Stimulated activated memory B cell treated with anti-CD40 and anti-IgM and Interleukin-4, amounts not matched to agents 10 μg/mL and 1 μg/mL and 100 μg/mL, for 72 hours (primary cell): ENCODE data around the gene BABAM2.
"Not testable (repeated sequence)": the region's sequence is repeated elsewhere in the genome, so short reads cannot be mapped to it uniquely, and the experiment has no call there.

Source experiments
- ATAC-seq: fragments of 150-1000 bp; cut with Tn5 transposase; 2 replicates; pipeline ENCODE4 v1.10.0; 2021
- H3K27ac Mint-ChIP-seq: one replicate; pipeline ENCODE4 v1.8.0; 2022; ENCODE audit warnings: mild to moderate bottlenecking, mixed read lengths
- H3K27me3 Mint-ChIP-seq: one replicate; pipeline ENCODE4 v1.8.0; 2022; ENCODE audit warnings: mixed read lengths
- H3K36me3 Mint-ChIP-seq: one replicate; pipeline ENCODE4 v1.8.0; 2022; ENCODE audit warnings: mixed read lengths
- H3K4me1 Mint-ChIP-seq: one replicate; pipeline ENCODE4 v1.8.0; 2022; ENCODE audit warnings: mixed read lengths
- H3K4me3 Mint-ChIP-seq: one replicate; pipeline ENCODE4 v1.8.0; 2022; ENCODE audit warnings: mild to moderate bottlenecking, moderate library complexity, mixed read lengths
- H3K9me3 Mint-ChIP-seq: one replicate; pipeline ENCODE4 v1.8.0; 2022; ENCODE audit warnings: mixed read lengths

Gene BABAM2

GRCh38 chr2:27890146-27890923 lies at the start of gene BABAM2, which contains the start of gene RBKS:
TSS of gene BABAM2 (plus strand) at chr2:27890729. CDS start at chr2:27894557, 3,828 bp downstream.
TSS of gene RBKS (minus strand) at chr2:27890387. CDS start at chr2:27890345, 42 bp downstream.
- peak; percentile 92 for ATAC-seq
- H3K4me1 Mint-ChIP-seq: peaks cover 75% of the 10 kb centered on the region
- H3K27ac Mint-ChIP-seq: peak within 1 kb of the TSS; percentile 98
- no peaks in the 10 kb centered on the region for H3K27me3 Mint-ChIP-seq
- peaks cover 17% of the 10 kb centered on the region for H3K36me3 Mint-ChIP-seq
- no peaks in the 10 kb centered on the region for H3K9me3 Mint-ChIP-seq
- peak within 1 kb of the TSS; percentile 93 for H3K4me3 Mint-ChIP-seq

GRCh38 chr2:27842894-27843293 lies 47.6 kb upstream of the BABAM2 start:
- Mint-ChIP-seq H3K9me3 (no peaks in the 10 kb centered on the region), H3K4me1 (no peaks in the 10 kb centered on the region), H3K27ac (no peak overlapping the region), H3K36me3 (peaks cover 5% of the 10 kb centered on the region), H3K27me3 (no peaks in the 10 kb centered on the region), H3K4me3 (no peak overlapping the region)
- ATAC-seq: no peak

GRCh38 chr2:27843992-27844391 lies 46.5 kb upstream of the BABAM2 start:
- Mint-ChIP-seq H3K27me3 (no peaks in the 10 kb centered on the region), H3K27ac (no peak overlapping the region), H3K4me1 (no peaks in the 10 kb centered on the region), H3K9me3 (no peaks in the 10 kb centered on the region), H3K4me3 (no peak overlapping the region), H3K36me3 (peaks cover 5% of the 10 kb centered on the region)
- no peak for ATAC-seq

- H3K4me1 Mint-ChIP-seq: no peaks in the 10 kb centered on the region
- H3K27ac Mint-ChIP-seq: no peak overlapping the region
- no peaks in the 10 kb centered on the region for H3K27me3 Mint-ChIP-seq
- H3K9me3 Mint-ChIP-seq: no peaks in the 10 kb centered on the region
- H3K4me3 Mint-ChIP-seq: no peak overlapping the region
- no peak for ATAC-seq
- peaks cover 5% of the 10 kb centered on the region for H3K36me3 Mint-ChIP-seq
Observed at GRCh38 chr2:27844821-27845255, 45.7 kb upstream of the BABAM2 start.

GRCh38 chr2:27847333-27847732 lies 43.2 kb upstream of the BABAM2 start:
- H3K27me3 Mint-ChIP-seq: no peaks in the 10 kb centered on the region
- H3K4me1 Mint-ChIP-seq: no peaks in the 10 kb centered on the region
- ATAC-seq: no peak
- H3K36me3 Mint-ChIP-seq: no peaks in the 10 kb centered on the region
- H3K9me3 Mint-ChIP-seq: no peaks in the 10 kb centered on the region
- no peak overlapping the region for H3K4me3 Mint-ChIP-seq
- H3K27ac Mint-ChIP-seq: no peak overlapping the region

- no peak for ATAC-seq
- Mint-ChIP-seq H3K9me3 (no peaks in the 10 kb centered on the region), H3K4me3 (no peak overlapping the region), H3K27me3 (no peaks in the 10 kb centered on the region), H3K36me3 (no peaks in the 10 kb centered on the region), H3K4me1 (no peaks in the 10 kb centered on the region), H3K27ac (no peak overlapping the region)
Observed at GRCh38 chr2:27849558-27850205, 40.8 kb upstream of the BABAM2 start.

- Mint-ChIP-seq H3K27me3 (no peaks in the 10 kb centered on the region), H3K4me3 (no peak overlapping the region), H3K9me3 (no peaks in the 10 kb centered on the region), H3K27ac (no peak overlapping the region), H3K4me1 (no peaks in the 10 kb centered on the region), H3K36me3 (peaks cover 8% of the 10 kb centered on the region)
- ATAC-seq: no peak
Observed at GRCh38 chr2:27852691-27853090, 37.8 kb upstream of the BABAM2 start.

- Mint-ChIP-seq H3K27ac (no peak overlapping the region), H3K4me3 (no peak overlapping the region), H3K9me3 (peaks cover 7% of the 10 kb centered on the region), H3K27me3 (no peaks in the 10 kb centered on the region), H3K36me3 (peaks cover 18% of the 10 kb centered on the region), H3K4me1 (no peaks in the 10 kb centered on the region)
- ATAC-seq: no peak
Observed at GRCh38 chr2:27854229-27854862, 36.2 kb upstream of the BABAM2 start.

- Mint-ChIP-seq H3K27ac (no peak overlapping the region), H3K9me3 (peaks cover 7% of the 10 kb centered on the region), H3K36me3 (peaks cover 18% of the 10 kb centered on the region), H3K27me3 (no peaks in the 10 kb centered on the region), H3K4me3 (no peak overlapping the region), H3K4me1 (no peaks in the 10 kb centered on the region)
- ATAC-seq: no peak
Observed at GRCh38 chr2:27855476-27855875, 35.1 kb upstream of the BABAM2 start.

- Mint-ChIP-seq H3K27ac (no peak overlapping the region), H3K4me3 (no peak overlapping the region), H3K27me3 (no peaks in the 10 kb centered on the region), H3K9me3 (peaks cover 7% of the 10 kb centered on the region), H3K36me3 (peaks cover 18% of the 10 kb centered on the region), H3K4me1 (no peaks in the 10 kb centered on the region)
- ATAC-seq: no peak
Observed at GRCh38 chr2:27856386-27856785, 34.1 kb upstream of the BABAM2 start.

- Mint-ChIP-seq H3K36me3 (peaks cover 18% of the 10 kb centered on the region), H3K27ac (no peak overlapping the region), H3K9me3 (peaks cover 7% of the 10 kb centered on the region), H3K4me3 (no peak overlapping the region), H3K27me3 (no peaks in the 10 kb centered on the region), H3K4me1 (no peaks in the 10 kb centered on the region)
- no peak for ATAC-seq
Observed at GRCh38 chr2:27856956-27857355, 33.6 kb upstream of the BABAM2 start.

GRCh38 chr2:27857417-27858172 lies 32.9 kb upstream of the BABAM2 start:
- no peak overlapping the region for H3K27ac Mint-ChIP-seq
- H3K4me1 Mint-ChIP-seq: no peaks in the 10 kb centered on the region
- peaks cover 7% of the 10 kb centered on the region for H3K9me3 Mint-ChIP-seq
- no peak for ATAC-seq
- H3K27me3 Mint-ChIP-seq: no peaks in the 10 kb centered on the region
- H3K4me3 Mint-ChIP-seq: no peak overlapping the region
- H3K36me3 Mint-ChIP-seq: peaks cover 18% of the 10 kb centered on the region

- peaks cover 7% of the 10 kb centered on the region for H3K9me3 Mint-ChIP-seq
- no peaks in the 10 kb centered on the region for H3K4me1 Mint-ChIP-seq
- no peak for ATAC-seq
- H3K27ac Mint-ChIP-seq: no peak overlapping the region
- no peak overlapping the region for H3K4me3 Mint-ChIP-seq
- H3K36me3 Mint-ChIP-seq: peaks cover 18% of the 10 kb centered on the region
- H3K27me3 Mint-ChIP-seq: no peaks in the 10 kb centered on the region
Observed at GRCh38 chr2:27860111-27860510, 30.4 kb upstream of the BABAM2 start.

GRCh38 chr2:27863146-27863545 lies 27.4 kb upstream of the BABAM2 start:
- Mint-ChIP-seq H3K36me3 (peaks cover 5% of the 10 kb centered on the region), H3K4me3 (no peak overlapping the region), H3K4me1 (no peaks in the 10 kb centered on the region), H3K27me3 (no peaks in the 10 kb centered on the region), H3K9me3 (peaks cover 3% of the 10 kb centered on the region), H3K27ac (no peak overlapping the region)
- ATAC-seq: no peak

GRCh38 chr2:27863955-27864354 lies 26.6 kb upstream of the BABAM2 start:
- not testable (repeated sequence) for H3K4me3 Mint-ChIP-seq

More at GRCh38 chr2:27863955-27864354, 26.6 kb upstream of the BABAM2 start:
- not testable (repeated sequence) for H3K4me1 Mint-ChIP-seq, H3K9me3 Mint-ChIP-seq, H3K27ac Mint-ChIP-seq, ATAC-seq, H3K27me3 Mint-ChIP-seq, H3K36me3 Mint-ChIP-seq
